K562 (cell line): Measurements from ENCODE around the gene SLC37A3. TPM values are rescaled to one million over a fixed set of nuclear protein-coding genes. Genes with fewer than 3 reads are reported as not detected.

ENCODE experiments used
- CBFA2T2 ChIP-seq: fragments of 450-650 bp; conservative IDR thresholded peaks from 2 replicates; pipeline ENCODE4 v1.6.1; 2017; ENCODE audit warnings: mild to moderate bottlenecking
- CSDE1 ChIP-seq, 2 experiments: fragments of 450-650 bp; IDR thresholded peaks; 2 replicates each; pipeline ENCODE4 v1.6.1; 2016; ENCODE audit warnings: mild to moderate bottlenecking in 1 of 2
- E4F1 ChIP-seq: fragments of 250-450 bp; sonication (Bioruptor Pico); IDR thresholded peaks from 2 replicates; pipeline ENCODE4 v1.5.0; 2021; ENCODE audit warnings: mild to moderate bottlenecking, borderline replicate concordance
- FOXA3 ChIP-seq, 2 experiments: fragments of 450-650 bp in 1 of 2; sonication (generic) in 1 of 2; formaldehyde crosslinking; IDR thresholded peaks in 1 of 2; conservative IDR thresholded peaks in 1 of 2; 2 replicates each; pipeline versions ENCODE4 v1.4.0 to v1.8.0; 2020 to 2022; ENCODE audit warnings: mild to moderate bottlenecking in 2 of 2, missing genetic modification reagents in 1 of 2
- GATA2 ChIP-seq: sonication (generic); formaldehyde crosslinking; IDR thresholded peaks from 2 replicates; pipeline ENCODE4 v1.4.0; 2020; ENCODE audit warnings: mild to moderate bottlenecking, missing genetic modification reagents
- GMEB1 ChIP-seq: fragments of 250-450 bp; sonication (Bioruptor Pico); IDR thresholded peaks from 2 replicates; pipeline ENCODE4 v1.4.0; 2020; ENCODE audit warnings: mild to moderate bottlenecking
- NCOA2 ChIP-seq, 2 experiments: fragments of 450-650 bp; IDR thresholded peaks; 2 replicates each; pipeline ENCODE4 v1.6.1; 2018; ENCODE audit warnings: mild to moderate bottlenecking in 2 of 2, moderate library complexity in 1 of 2; ENCODE audit not compliant: partially characterized antibody in 2 of 2
- PHB2 ChIP-seq: fragments of 450-650 bp; IDR thresholded peaks from 2 replicates; pipeline ENCODE4 v1.6.1; 2017; ENCODE audit warnings: low read depth
- POLR2AphosphoS5 ChIP-seq: IDR thresholded peaks from 2 replicates; pipeline ENCODE4 v1.6.1; 2011; ENCODE audit warnings: mild to moderate bottlenecking, low read depth, low read length, moderate library complexity; ENCODE audit not compliant: control insufficient read depth, insufficient read depth
- POU5F1 ChIP-seq: fragments of 150-350 bp; IDR thresholded peaks from 2 replicates; pipeline ENCODE4 v1.6.1; 2014; ENCODE audit warnings: borderline replicate concordance, low read length, low read depth, mild to moderate bottlenecking; ENCODE audit not compliant: partially characterized antibody
- SAFB2 ChIP-seq: fragments of 200-400 bp; formaldehyde crosslinking; IDR thresholded peaks from 2 replicates; pipeline ENCODE4 v1.6.1; 2018; ENCODE audit warnings: borderline replicate concordance, low read length, low read depth, moderate library complexity; ENCODE audit not compliant: severe bottlenecking
- ZBTB17 ChIP-seq: fragments of 450-650 bp; formaldehyde crosslinking; IDR thresholded peaks from 2 replicates; pipeline ENCODE4 v1.4.0; 2020; ENCODE audit warnings: mild to moderate bottlenecking
- ZNF384 ChIP-seq: IDR thresholded peaks from 2 replicates; pipeline ENCODE4 v1.6.1; 2012; ENCODE audit warnings: low read depth, low read length, improper control_type of control experiment
- ZNF518B ChIP-seq: fragments of 250-450 bp; sonication (Bioruptor Pico); IDR thresholded peaks from 2 replicates; pipeline ENCODE4 v1.5.0; 2021; ENCODE audit warnings: mild to moderate bottlenecking, moderate library complexity
- ZNF766 ChIP-seq: fragments of 200-800 bp; sonication (Bioruptor generic); conservative IDR thresholded peaks from 2 replicates; pipeline ENCODE4 v1.6.1; 2016; ENCODE audit warnings: missing genetic modification characterization, missing compliant biosample characterization
- ZNF785 ChIP-seq: fragments of 250-450 bp; sonication (Bioruptor Pico); IDR thresholded peaks from 2 replicates; pipeline ENCODE4 v1.4.0; 2020; ENCODE audit warnings: mild to moderate bottlenecking
- polyA plus RNA-seq, 8 experiments: library from polyadenylated mRNA; depleted of rRNA in 4 of 8; stranded (reverse) in 5 of 8; unstranded in 3 of 8; fragments of >200 nt; fragmentation: Nextera tagmentation in 2 of 8; fragmentation: Illumina TruSeq in 1 of 8; extraction: Ambion mirVana in 2 of 8; extraction: Trizol in 1 of 8; gene quantifications; 2 replicates each; pipeline versions ENCODE4 v1.2.1 to v1.2.3, GENCODE V29; 2011 to 2014; ENCODE audit warnings: inconsistent platforms in 1 of 8, missing spikeins in 1 of 8
- total RNA-seq, 7 experiments: library from RNA; depleted of rRNA in 6 of 7; stranded (reverse); fragments of >200 nt in 6 of 7; fragmentation: Illumina TruSeq in 2 of 7; extraction: Trizol in 2 of 7; gene quantifications; 2 replicates each; pipeline versions ENCODE4 v1.2.1 to v1.2.3, GENCODE V29; 2011 to 2021; ENCODE audit warnings: low replicate concordance in 1 of 7

The SLC37A3 gene
- total and polyA plus RNA-seq, 9 of the 15 experiments (the other 6 are each of a cell fraction or from before 2014, with no cell fraction given): 11.7 to 59.1 (median 26.8) TPM

GRCh38 chr7:140397784-140398750 lies at the start of gene SLC37A3 (continued):
- TF ChIP-seq ZNF518B (CRISPR knock-in tag) (no peak), PHB2 (no peak), FOXA3 (CRISPR knock-in tag; conservative IDR thresholded peaks at IDR 0.05 in 1 of 2, IDR thresholded peaks at IDR 0.05 in 1 of 2) (no peak; a peak in 1 of 4 replicates), ZNF785 (CRISPR knock-in tag) (no peak), CBFA2T2 (peak; percentile 83), GMEB1 (CRISPR knock-in tag) (peak; percentile 81), ZBTB17 (CRISPR knock-in tag) (peak; percentile 33; the same call in 1 of the 2 replicates), SAFB2 (no peak), POLR2AphosphoS5 (peak; percentile 87), NCOA2 (IDR thresholded peaks at IDR 0.05; ENCODE audit: partially characterized antibody in 2 of 2) (no peak), ZNF766 (no peak), ZNF384 (peak; percentile 84), GATA2 (CRISPR knock-in tag) (peak; percentile 22; the same call in 1 of the 2 replicates), E4F1 (CRISPR knock-in tag) (no peak), CSDE1 (IDR thresholded peaks at IDR 0.05) (0 out of 4 replicates have a peak, but pooled peaks of 1 of the 2 experiments have one; percentile 47), POU5F1 (peak; percentile 74)
